Stomach (tissue), 9 donors: Measurements from ENCODE around the gene HLA-DPB1. TPM values are rescaled to one million over a fixed set of nuclear protein-coding genes. Genes with fewer than 3 reads are reported as not detected.
"Not testable (repeated sequence)": the region's sequence is repeated elsewhere in the genome, so short reads cannot be mapped to it uniquely, and the experiment has no call there.

Experiments used
- DNase-seq, 2 donors: peaks; one replicate each; pipeline versions ENCODE4 v3.0.0 to v3.0.0-alpha.2; 2013 to 2019
- H3K27ac ChIP-seq, 5 donors: fragments of 200-600 bp in 4 of 5; sonication (generic) in 4 of 5; one replicate each; pipeline ENCODE4 v1.5.1; 2013 to 2019; ENCODE audit warnings: mild to moderate bottlenecking in 1 of 5, moderate library complexity in 1 of 5
- H3K27me3 ChIP-seq, 3 donors: fragments of 200-600 bp; sonication (generic); one replicate each; pipeline ENCODE4 v1.5.1; 2017 to 2019; ENCODE audit warnings: mixed run types in 1 of 3
- H3K36me3 ChIP-seq, 4 donors: fragments of 200-600 bp; sonication (generic); 1 replicate in 3 of 4; 2 replicates in 1 of 4; pipeline ENCODE4 v1.5.1; 2016 to 2019
- H3K4me1 ChIP-seq, 4 donors: fragments of 200-600 bp; sonication (generic); one replicate each; pipeline ENCODE4 v1.5.1; 2016 to 2019
- H3K4me3 ChIP-seq, 4 donors: fragments of 200-600 bp; sonication (generic) in 3 of 4; one replicate each; pipeline ENCODE4 v1.5.1; 2016 to 2019; ENCODE audit warnings: mild to moderate bottlenecking in 1 of 4
- H3K9me3 ChIP-seq, 4 donors: fragments of 200-600 bp; sonication (generic); one replicate each; pipeline ENCODE4 v1.5.1; 2016 to 2019
- CTCF ChIP-seq, 7 experiments: fragments of 450-650 bp in 4 of 7; fragments of 200-600 bp in 3 of 7; sonication (generic) in 3 of 7; IDR thresholded peaks; one replicate each; pipeline ENCODE4 v1.5.1; 2016 to 2019; ENCODE audit warnings: antibody characterized with exemption in 7 of 7, control low read depth in 2 of 7, mild to moderate bottlenecking in 1 of 7
- EP300 ChIP-seq: sonication (generic); formaldehyde crosslinking; IDR thresholded peaks from one replicate; pipeline ENCODE4 v1.6.1; 2017; ENCODE audit warnings: antibody characterized with exemption
- POLR2A ChIP-seq, 4 donors: fragments of 450-650 bp; IDR thresholded peaks; one replicate each; pipeline ENCODE4 v1.6.1; 2016; ENCODE audit warnings: antibody characterized with exemption in 4 of 4, control low read depth in 2 of 4, mild to moderate bottlenecking in 1 of 4, moderate library complexity in 1 of 4
- POLR2AphosphoS5 ChIP-seq, 3 donors: sonication (generic); formaldehyde crosslinking; IDR thresholded peaks; one replicate each; pipeline ENCODE4 v1.6.1; 2016; ENCODE audit warnings: antibody characterized with exemption in 3 of 3
- WGBS, 5 donors: extraction: QIAGEN DNeasy Blood & Tissue Kit in 3 of 5; methylation state at CpG; one replicate each; pipeline versions ENCODE4 v1.1.5 to v1.1.7; 2013 to 2018; 5-methylcytosine and 5-hydroxymethylcytosine counted together
- intact Hi-C: fragments of 100-400 bp; cut with DNase I; formaldehyde crosslinking; loops from one replicate; pipeline ENCODE4 v1.15.1; 2023; ENCODE audit warnings: low total_unique reads
- polyA plus RNA-seq, 3 donors: library from polyadenylated mRNA; stranded (reverse); fragments of 200-250 nt; gene quantifications; one replicate each; pipeline ENCODE4 v1.2.3, GENCODE V29; 2013
- total RNA-seq, 5 donors: library from RNA; depleted of rRNA; stranded (reverse); fragments of >200 nt; gene quantifications; one replicate each; pipeline versions ENCODE4 v1.1.0 to v1.2.3, GENCODE V29; 2014 to 2016
- donor health status: healthy with polysubstance abuse.
- donor health status: Bipolar disorder and iron deficiency.
- donor health status: healthy.

The HLA-DPB1 gene
- total and polyA plus RNA-seq, 8 donors = 10.7 to 62.2 (median 46.6) TPM; not detected in 1

- Histone ChIP-seq H3K4me3 (no peak overlapping the region), H3K36me3 (peaks cover 0 to 5% (median 1%) of the 10 kb centered on the region in 4 donors), H3K9me3 (no peaks in the 10 kb centered on the region), H3K4me1 (no peaks in the 10 kb centered on the region), H3K27me3 (no peaks in the 10 kb centered on the region), H3K27ac (no peak overlapping the region)
- 80 to 89% (median 84%) methylated on average over 2 of the region's 2 CpGs for WGBS, 5 donors
- TF ChIP-seq POLR2AphosphoS5 (IDR thresholded peaks at IDR 0.05) = no peak
- TF ChIP-seq EP300 = no peak
- TF ChIP-seq POLR2A (IDR thresholded peaks at IDR 0.05) = no peak
- no peak for TF ChIP-seq CTCF (IDR thresholded peaks at IDR 0.05)
- no peak for DNase-seq
- intact Hi-C loops = no loop called here
These were observed 13.8 kb upstream of the HLA-DPB1 start for GRCh38 chr6:33061987-33062386.

GRCh38 chr6:33063435-33063834 lies 12.4 kb upstream of the HLA-DPB1 start:
- H3K27ac ChIP-seq, H3K9me3 ChIP-seq, H3K4me3 ChIP-seq, H3K27me3 ChIP-seq, H3K4me1 ChIP-seq, DNase-seq, intact Hi-C loops: not testable (repeated sequence)
- H3K36me3 ChIP-seq = peaks cover 0 to 20% (median 8%) of the 10 kb centered on the region in 4 donors
- WGBS, 5 donors = 29 to 73% (median 37%) methylated on average over 2 to 5 of the region's 5 CpGs

- 0 to 62% (median 4%) methylated on average over 4 of the region's 4 CpGs for WGBS, 5 donors
- DNase-seq = no peak
- no peak overlapping the region for H3K27ac ChIP-seq
- H3K4me3 ChIP-seq = no peak overlapping the region
- intact Hi-C loops = no loop called here
- peaks cover 0 to 32% (median 15%) of the 10 kb centered on the region in 4 donors for H3K36me3 ChIP-seq
- H3K4me1 ChIP-seq = no peaks in the 10 kb centered on the region
- TF ChIP-seq EP300 (no peak), POLR2A (IDR thresholded peaks at IDR 0.05) (no peak), CTCF (IDR thresholded peaks at IDR 0.05) (no peak), POLR2AphosphoS5 (IDR thresholded peaks at IDR 0.05) (no peak)
- no peaks in the 10 kb centered on the region for H3K9me3 ChIP-seq
- no peaks in the 10 kb centered on the region for H3K27me3 ChIP-seq
These were observed 11.1 kb upstream of the HLA-DPB1 start for GRCh38 chr6:33064723-33065122.

- H3K27me3 ChIP-seq = no peaks in the 10 kb centered on the region
- WGBS, 5 donors = 19 to 91% (median 47%) methylated on average over 4 of the region's 4 CpGs
- H3K27ac ChIP-seq = no peak overlapping the region
- intact Hi-C loops = no loop called here
- peaks cover 0 to 32% (median 15%) of the 10 kb centered on the region in 4 donors for H3K36me3 ChIP-seq
- no peak for DNase-seq
- no peaks in the 10 kb centered on the region for H3K9me3 ChIP-seq
- no peaks in the 10 kb centered on the region for H3K4me1 ChIP-seq
- TF ChIP-seq POLR2A (IDR thresholded peaks at IDR 0.05) (no peak), POLR2AphosphoS5 (IDR thresholded peaks at IDR 0.05) (no peak)
- H3K4me3 ChIP-seq = no peak overlapping the region
These were observed 10.5 kb upstream of the HLA-DPB1 start for GRCh38 chr6:33065312-33065711.

- intact Hi-C loops = no loop called here
- DNase-seq = no peak
- 0 to 98% (median 7%) methylated on average over 2 to 3 of the region's 3 CpGs for WGBS, 5 donors
- H3K4me3 ChIP-seq = no peak overlapping the region
- no peaks in the 10 kb centered on the region for H3K27me3 ChIP-seq
- H3K9me3 ChIP-seq = no peaks in the 10 kb centered on the region
- peaks cover 0 to 32% (median 15%) of the 10 kb centered on the region in 4 donors for H3K36me3 ChIP-seq
- TF ChIP-seq POLR2A (IDR thresholded peaks at IDR 0.05) = no peak
- TF ChIP-seq EP300 = no peak
- TF ChIP-seq POLR2AphosphoS5 (IDR thresholded peaks at IDR 0.05) = no peak
- TF ChIP-seq CTCF (IDR thresholded peaks at IDR 0.05) = no peak
- no peak overlapping the region for H3K27ac ChIP-seq
- no peaks in the 10 kb centered on the region for H3K4me1 ChIP-seq
These were observed 8.8 kb upstream of the HLA-DPB1 start for GRCh38 chr6:33066917-33067521.
